Measurements from ENCODE around the gene ERCC4. TPM values are rescaled to one million over a fixed set of nuclear protein-coding genes. Genes with fewer than 3 reads are reported as not detected.

The ERCC4 gene
- polyA plus RNA-seq, 2 of the 4 experiments (the other 2 are of a cell fraction) = 5.9 to 15.1 TPM

GRCh38 chr16:13984794-13985193 lies 64.8 kb downstream of the ERCC4 start:
- H3K9me3 ChIP-seq = peaks cover 13% of the 10 kb centered on the region; the same call in 2 of the 3 replicates
- POLR2A ChIA-PET = no interaction called here
- no peak for DNase-seq (ENCODE audit: low read depth in 1 of 2, low spot score in 1 of 2)
- H3K4me2 ChIP-seq = no peak overlapping the region
- H3K4me1 ChIP-seq = peaks cover 7% of the 10 kb centered on the region; the same call in 2 of the 3 replicates
- CTCF ChIA-PET = interaction anchor here (1.5 kb wide), 1 partner anchor 49 kb away, joined by 4 read pairs; no protein-coding TSS in a partner anchor
- no peak for FAIRE-seq
- no peak overlapping the region for H3K4me3 ChIP-seq
- peak overlapping the region in 1 of 2 experiments; percentile 36; a peak in 2 of 6 replicates for H3K27ac ChIP-seq
- ATAC-seq = no peak
- 85% methylated on average over 8 of the region's 8 CpGs for WGBS (ENCODE audit: missing lambda C conversion rate)
- TF ChIP-seq RNF2 (IDR thresholded peaks at IDR 0.05; ENCODE audit: borderline replicate concordance, low read depth) = no peak
- no peak for TF ChIP-seq CBX8 (IDR thresholded peaks at IDR 0.05)
- no peak for TF ChIP-seq RFX5 (IDR thresholded peaks at IDR 0.05)
- TF ChIP-seq REST (IDR thresholded peaks at IDR 0.05) = no peak
- no peak for TF ChIP-seq TFCP2L1 (CRISPR knock-in tag; IDR thresholded peaks at IDR 0.05)
- TF ChIP-seq TP53 (CRISPR knock-in tag; IDR thresholded peaks at IDR 0.05) = no peak
- no peak for TF ChIP-seq ESRRA (IDR thresholded peaks at IDR 0.05; ENCODE audit: borderline replicate concordance, low read length)
- TF ChIP-seq HMGXB4 (CRISPR knock-in tag; IDR thresholded peaks at IDR 0.05; ENCODE audit: borderline replicate concordance) = no peak

GRCh38 chr16:13988038-13988437 lies 68.1 kb downstream of the ERCC4 start:
- POLR2A ChIA-PET = no interaction called here
- no peak for FAIRE-seq
- WGBS (ENCODE audit: missing lambda C conversion rate) = 83% methylated on average over 1 of the region's 1 CpG

GRCh38 chr16:13992322-13992721 lies 72.4 kb downstream of the ERCC4 start:
- 89% methylated on average over 6 of the region's 6 CpGs for WGBS (ENCODE audit: missing lambda C conversion rate)
- FAIRE-seq = no peak
- H3K9me3 ChIP-seq = no peaks in the 10 kb centered on the region
- peaks cover 7% of the 10 kb centered on the region; the same call in 2 of the 3 replicates for H3K4me1 ChIP-seq
- CTCF ChIA-PET = interaction anchor here (0.6 to 1.1 kb wide), 2 partner anchors 18 to 60 kb away, joined by 3 to 4 read pairs; no protein-coding TSS in a partner anchor
- POLR2A ChIA-PET = no interaction called here
- no peak for ATAC-seq
- H3K4me3 ChIP-seq = no peak overlapping the region
- no peak overlapping the region for H3K4me2 ChIP-seq
- H3K27ac ChIP-seq = no peak overlapping the region
- no peak for DNase-seq (ENCODE audit: low read depth in 1 of 2, low spot score in 1 of 2)
- TF ChIP-seq CHD4 (IDR thresholded peaks at IDR 0.05; ENCODE audit: borderline replicate concordance) (no peak), CBX2 (IDR thresholded peaks at IDR 0.05; ENCODE audit: borderline replicate concordance, low read depth) (no peak), KDM1A (IDR thresholded peaks at IDR 0.05; ENCODE audit: low read depth) (no peak), SMC3 (IDR thresholded peaks at IDR 0.05) (no peak), POLR2AphosphoS2 (conservative IDR thresholded peaks at IDR 0.05; ENCODE audit: low read length) (no peak), RARB (CRISPR knock-in tag; IDR thresholded peaks at IDR 0.05) (no peak)

More at GRCh38 chr16:13988038-13988437, 68.1 kb downstream of the ERCC4 start:
- no peak for DNase-seq (ENCODE audit: low read depth in 1 of 2, low spot score in 1 of 2)
- Histone ChIP-seq H3K9me3 (no peaks in the 10 kb centered on the region), H3K4me2 (no peak overlapping the region), H3K4me3 (no peak overlapping the region), H3K27ac (no peak overlapping the region), H3K4me1 (peaks cover 7% of the 10 kb centered on the region; the same call in 2 of the 3 replicates)
- ATAC-seq = no peak
- CTCF ChIA-PET = no interaction called here
- TF ChIP-seq CHD4 (IDR thresholded peaks at IDR 0.05; ENCODE audit: borderline replicate concordance) (no peak), GATA3 (IDR thresholded peaks at IDR 0.05; ENCODE audit: borderline replicate concordance) (no peak), RARB (CRISPR knock-in tag; IDR thresholded peaks at IDR 0.05) (no peak)
